ENCODE results near the gene MCM3AP.

MCM3AP gene

DNA sequence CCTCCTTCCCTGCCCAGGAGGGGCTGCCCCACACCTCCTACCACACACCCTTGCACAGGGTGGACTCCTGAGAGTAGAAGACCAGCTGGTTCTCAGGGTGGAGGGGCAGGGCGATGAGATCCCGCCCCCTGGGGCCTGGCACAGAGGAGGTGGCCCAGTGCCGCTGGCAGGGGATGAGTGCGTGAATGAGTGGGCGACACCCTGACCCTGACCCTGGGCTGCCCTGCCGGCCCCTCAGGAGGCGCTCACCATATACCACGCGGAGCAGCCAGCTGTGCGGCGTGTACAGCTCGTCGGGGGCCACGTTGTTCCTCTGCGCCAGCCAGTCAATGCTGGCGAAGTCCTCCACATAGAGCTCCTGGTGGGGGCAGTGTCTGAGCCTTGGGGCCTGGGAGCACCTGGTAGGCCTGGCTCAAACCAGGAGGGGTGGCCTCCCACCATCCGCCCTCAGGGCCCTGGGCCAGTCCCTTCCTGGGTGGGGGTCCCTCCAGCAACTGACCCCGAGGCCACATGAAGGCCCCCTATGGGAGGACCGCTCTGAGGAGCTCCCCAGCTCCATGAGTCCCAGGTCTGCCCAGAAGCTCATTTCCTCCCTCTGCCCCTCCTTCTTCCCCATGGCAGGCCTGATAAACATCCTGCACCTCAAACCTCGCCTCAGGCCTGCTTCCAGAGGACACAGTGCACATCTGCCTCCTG, 69.8 kb downstream of the MCM3AP start:
- no peak for DNase-seq

DNA sequence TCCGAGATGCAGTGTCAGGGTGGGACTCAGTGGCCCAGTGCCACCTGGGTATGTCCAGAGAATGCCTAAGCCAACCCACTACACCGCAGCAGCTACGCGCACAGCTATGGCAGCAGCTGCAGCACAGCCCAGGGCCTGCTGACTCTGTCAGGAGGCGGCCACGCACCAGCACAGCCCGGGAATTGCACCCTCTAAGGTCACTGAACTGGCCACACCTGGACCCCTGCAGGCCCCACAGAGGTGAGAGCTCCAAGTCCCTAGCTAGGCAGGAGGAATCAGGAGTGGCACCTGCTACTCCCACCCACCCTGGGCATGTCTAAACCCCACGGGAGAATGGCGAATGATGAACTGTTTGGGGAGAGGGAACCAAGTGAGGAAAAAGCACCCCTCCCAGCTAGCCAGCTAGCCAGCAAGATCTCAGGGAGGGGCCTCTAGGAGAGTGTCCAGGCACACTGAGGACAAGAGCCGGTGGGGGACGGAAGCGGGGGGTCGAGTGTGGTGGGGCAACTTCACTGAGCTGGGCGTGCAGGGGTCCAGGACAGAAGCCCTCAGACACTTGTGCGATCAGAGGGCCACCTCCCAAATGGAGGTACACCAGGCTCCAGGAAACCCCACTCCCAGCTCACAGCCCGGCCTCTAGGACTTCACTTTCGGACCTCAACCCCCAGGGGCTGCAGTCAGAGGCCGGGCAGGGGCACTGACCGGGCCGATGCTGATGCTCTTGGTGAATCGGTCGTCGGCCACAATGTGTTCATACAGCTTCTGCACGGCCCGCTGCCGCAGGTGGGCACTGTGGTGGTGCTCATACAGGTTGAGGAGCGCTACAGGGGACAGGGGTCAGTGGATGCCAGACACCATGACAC, 70.7 kb downstream of the MCM3AP start:
- no peak for DNase-seq

DNA sequence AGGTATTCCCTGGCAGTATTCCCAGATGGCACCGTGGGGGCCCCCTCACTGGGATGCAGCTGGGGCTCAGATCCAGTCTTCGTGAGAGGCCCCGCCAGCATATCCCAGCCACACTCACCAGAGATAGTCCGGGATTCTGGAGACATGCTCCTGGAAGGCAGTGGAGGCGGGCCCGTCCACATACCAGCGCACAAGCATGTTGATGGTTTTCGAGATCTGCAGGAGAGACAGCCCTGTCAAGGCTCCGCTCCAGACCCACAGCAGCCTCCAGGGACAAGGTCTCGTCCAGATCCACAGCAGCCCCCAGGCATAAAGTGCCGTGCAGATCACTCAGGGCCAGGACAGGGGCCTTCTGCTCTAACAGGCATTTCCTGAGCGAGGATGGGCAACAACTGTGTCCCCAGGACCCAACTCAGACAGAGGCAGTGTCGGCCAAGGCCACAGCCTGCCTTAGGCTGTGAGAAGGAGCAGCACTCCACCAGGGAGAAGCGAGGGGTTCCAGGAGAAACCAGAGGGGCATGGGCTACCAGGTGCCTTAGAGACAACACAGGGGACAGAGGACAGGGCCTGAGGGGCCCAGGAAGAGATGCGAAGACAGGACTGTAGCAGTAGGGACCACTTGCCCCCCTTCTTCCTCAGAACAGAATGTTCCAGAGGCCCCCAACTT, 71.7 kb downstream of the MCM3AP start:
- DNase-seq: no peak

DNA sequence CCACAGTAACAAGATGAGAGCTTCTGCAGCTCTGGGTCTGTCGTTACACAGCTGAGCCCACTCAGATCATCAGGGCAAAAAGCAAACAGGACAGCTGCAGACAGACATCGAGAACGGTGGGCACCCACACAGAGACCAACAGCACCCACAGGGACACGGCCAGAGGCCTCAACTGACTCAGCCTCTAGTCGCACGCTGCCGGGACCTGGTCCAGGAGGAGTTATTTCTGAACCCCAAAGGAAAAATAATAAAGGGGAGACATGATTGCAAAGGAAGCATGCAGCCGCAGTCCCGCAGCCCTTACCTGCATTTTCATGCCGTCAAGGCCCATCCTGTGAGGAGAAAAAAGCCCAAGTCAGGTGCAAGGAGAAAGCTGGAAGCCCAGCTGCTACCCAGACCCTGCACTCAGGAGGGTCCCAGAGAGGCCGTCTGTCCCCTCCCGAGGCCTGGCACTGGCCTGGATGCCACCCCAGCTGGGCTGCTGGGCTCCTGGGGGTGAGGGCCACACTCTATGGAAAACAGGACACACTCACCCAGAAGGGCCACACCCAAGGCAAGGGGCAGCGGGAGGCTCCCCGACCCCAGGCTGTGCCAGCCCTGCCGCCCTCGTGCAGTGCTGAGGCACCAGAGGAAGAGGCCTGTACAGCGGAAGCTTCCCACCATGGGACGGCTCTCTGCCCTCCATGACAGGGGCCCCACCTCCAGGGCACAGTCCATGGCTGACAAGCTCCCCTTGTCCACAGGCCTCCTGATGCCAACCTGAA, 72.5 kb downstream of the MCM3AP start:
- no peak for DNase-seq

DNA sequence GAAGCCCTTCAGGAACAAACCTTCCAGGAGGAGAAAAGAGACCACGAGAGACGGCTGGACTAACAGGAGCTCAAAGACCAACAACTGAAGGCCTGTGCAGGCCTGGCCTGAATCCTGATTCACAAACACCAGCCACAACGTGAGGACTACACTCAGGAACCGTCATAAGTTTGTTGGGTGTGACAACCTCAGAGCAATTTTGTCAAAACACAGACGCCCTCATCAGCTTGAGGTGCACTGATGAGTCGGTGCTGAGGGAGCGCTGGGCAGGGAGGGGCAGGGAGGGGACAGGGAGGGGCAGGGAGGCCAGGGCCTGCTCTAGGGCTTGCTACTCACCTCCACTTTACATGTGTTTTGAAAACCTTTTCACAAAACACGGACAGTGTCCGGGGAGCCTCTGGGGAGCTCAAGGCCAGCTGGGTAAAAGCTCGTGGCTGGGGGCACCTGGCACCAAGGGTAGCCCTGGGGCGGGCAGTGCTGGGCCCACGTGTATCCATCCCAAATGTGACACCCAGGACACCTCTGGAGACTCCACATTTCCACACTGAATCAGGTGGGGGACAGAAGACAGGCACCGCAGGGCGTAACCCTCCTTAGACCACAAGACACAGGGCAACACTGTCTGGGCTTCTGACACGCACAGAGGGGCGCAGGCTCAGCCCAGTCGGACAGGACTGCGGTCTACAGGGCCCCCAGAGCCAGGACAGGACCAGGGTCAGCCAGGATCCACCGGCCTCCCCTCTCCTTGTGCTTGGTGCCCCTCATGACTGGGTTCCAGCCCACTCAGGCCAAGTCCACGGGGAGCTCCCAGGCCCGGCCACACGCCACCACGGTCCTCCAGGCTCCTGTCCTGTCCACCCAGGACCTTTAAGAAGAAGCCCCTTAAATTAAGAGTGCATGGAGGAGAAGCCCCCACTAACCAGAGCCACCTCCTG, 73.4 kb downstream of the MCM3AP start:
- DNase-seq: no peak

DNA sequence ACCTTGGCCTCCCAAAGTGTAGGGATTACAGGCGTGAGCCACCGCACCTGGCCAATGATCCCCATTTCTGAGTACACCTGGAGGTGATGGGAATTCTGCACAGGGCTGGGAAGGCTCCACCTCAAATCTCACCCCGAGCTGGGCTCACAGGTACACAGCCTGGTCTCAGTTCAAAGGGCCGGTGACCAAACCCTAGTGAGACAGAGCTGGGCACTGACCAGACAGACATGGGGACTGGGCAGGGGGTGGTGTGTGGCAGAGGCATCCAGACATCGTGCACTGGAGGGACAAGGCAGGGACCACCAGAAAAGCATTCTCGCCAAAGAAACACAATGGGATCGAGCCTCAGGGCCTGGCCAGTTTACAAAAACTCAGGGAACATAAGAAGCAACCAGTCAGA, 74.0 kb downstream of the MCM3AP start:
- DNase-seq: no peak

DNA sequence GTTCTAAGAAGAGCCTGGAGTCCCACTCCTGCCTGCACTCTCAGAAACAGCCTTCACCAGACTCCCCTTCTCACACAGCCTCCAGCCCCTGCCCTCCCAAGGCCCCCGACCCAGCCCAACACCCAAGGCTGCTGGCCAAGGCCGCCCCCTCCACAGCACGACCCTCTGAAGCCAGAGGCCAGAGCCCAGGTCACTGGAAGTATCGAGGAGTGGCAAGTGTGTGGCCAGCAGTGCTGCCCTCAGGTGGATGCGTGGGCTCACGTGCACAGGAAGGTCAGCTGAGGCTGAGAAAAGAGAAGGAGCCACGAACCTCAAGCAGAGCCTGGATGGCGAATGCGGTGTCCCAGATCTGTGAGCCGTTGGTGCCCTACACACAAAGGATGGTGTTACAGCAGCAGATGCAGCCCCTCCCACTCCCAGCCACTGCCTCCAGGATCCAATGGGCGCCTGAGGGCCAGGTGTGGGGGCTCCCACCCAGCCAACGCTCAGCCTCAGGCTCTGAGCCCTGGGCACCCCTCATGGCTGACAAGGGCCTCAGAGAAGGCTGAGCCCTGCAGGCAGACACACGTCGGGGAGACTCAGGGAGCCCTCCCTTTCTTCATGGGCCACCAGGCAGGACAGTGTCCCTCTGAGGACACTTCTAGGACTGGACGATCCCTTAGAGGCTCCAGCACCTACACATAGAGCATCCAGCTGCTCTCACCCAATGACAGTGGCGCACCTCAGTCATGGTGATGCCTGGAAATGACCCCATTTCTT, 74.9 kb downstream of the MCM3AP start:
- no peak for DNase-seq

DNA sequence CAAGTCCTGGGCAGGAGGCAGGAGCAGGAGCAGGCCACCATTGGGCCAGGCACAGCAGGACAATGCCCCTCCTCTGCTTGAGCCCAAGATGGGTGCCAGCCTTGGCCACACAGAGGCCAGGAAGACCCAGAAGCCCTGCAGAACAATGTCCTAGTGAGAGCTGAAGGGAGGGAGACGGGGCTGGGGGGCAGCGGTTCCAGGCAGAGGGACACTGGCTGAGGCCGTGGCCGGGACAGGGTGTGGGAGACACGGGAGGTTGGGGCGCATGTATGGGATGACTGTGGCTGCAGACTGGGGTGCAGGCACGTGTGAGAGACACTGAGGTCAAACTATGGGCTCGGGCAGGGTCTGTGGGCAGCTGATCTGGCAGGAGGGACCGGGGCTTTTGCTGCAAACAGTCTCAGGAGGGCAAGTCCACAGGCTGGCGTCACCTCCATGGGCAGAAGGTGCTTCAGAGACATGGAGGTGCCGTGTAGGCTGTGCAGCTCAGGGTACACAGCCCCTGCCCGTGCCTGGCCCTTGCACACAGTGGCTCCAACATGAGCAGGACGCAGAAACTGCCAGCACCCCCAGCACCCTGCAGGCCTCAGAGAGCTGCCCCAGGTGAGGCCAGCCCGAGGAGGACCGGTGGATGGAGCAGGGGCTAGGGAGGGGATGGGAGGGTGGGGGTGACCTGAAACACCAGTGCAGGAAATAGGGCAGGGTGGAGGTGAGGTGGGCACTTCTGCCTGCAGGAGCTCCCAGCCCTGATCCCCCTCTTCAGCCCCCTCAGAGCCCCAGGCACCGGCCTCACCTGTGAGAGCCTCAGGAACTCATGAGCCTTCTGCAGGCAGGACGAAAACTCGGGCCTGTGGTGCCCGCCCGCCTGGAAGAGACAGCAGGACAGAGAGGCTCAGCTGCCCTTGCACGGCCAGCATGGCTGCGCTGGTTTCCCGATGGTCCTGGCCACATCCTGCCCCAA, 76.4 kb downstream of the MCM3AP start:
- DNase-seq: no peak

DNA sequence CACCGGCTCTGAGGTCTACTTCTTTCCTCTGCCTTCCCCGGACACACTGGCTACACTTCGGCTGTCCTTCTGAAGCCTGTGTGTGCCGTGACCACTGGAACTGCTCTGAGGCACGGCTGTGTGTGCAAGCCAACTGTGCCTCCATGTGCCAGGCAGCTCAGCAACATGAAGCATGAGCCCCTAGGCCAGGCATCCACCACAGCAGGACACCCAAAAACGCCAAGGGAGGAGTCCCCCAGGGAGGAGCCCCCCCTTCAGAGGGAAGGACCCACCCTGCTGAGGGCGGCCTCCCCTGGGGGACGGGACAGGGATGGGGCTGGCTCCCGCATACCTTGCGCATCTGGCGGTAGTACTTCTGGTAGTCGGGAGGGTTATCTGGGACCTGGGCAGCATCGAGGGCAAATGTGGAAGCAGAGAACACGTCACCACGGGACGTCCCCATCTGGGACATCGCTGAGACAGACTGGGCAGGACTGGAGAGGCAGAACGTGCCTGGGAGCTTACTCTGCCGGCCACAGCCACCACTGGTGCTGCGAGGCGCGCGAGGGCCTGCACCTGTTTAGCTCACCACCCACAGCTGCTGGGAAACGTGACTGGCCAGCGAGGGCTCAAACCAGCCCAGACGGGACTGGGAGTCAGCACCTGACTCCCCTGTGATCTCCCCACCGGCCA, 77.4 kb downstream of the MCM3AP start:
- no peak for DNase-seq

DNA sequence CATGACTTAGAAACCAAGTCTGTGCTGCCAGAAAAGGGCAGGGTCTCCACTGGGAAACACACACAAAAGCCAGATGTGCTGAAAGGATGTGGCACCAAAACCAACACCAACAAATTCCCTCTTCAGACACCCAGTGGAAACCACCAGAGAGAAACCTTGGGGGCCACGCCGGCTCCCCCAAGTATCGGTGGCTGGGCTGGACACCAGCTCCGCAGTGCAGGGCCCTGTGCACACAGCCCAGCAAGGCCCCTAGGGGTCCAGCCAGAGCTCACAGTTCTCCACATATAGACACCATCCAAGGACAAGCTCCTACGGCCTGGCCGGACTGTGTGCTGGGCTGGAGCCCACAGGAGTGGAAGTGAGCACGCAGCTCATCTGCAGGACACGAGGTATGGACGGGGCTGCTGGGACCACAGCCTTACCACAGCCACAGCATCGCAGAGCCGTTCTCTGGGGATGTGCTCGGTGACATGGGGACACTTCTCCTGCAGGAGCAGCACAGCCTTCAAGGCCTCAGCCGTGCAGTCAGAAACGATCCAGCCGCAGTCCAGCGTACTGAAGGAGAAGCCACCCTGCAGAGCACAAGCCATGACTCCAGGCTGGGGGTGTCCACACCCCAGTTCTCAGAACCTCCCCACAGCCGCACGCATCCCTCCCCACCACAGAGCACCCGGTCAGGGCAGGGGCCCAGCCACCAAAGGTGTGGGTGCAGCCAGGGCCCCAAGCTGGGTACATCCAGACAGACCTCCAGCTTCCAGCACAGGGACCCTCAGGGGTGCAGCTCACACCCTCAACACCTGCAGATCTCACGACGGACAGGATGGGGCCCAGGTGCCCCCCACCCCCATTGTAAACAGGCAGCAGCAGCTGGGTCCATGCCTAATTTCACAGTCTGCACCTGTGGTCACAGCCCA, 78.1 kb downstream of the MCM3AP start:
- no peak for DNase-seq

DNA sequence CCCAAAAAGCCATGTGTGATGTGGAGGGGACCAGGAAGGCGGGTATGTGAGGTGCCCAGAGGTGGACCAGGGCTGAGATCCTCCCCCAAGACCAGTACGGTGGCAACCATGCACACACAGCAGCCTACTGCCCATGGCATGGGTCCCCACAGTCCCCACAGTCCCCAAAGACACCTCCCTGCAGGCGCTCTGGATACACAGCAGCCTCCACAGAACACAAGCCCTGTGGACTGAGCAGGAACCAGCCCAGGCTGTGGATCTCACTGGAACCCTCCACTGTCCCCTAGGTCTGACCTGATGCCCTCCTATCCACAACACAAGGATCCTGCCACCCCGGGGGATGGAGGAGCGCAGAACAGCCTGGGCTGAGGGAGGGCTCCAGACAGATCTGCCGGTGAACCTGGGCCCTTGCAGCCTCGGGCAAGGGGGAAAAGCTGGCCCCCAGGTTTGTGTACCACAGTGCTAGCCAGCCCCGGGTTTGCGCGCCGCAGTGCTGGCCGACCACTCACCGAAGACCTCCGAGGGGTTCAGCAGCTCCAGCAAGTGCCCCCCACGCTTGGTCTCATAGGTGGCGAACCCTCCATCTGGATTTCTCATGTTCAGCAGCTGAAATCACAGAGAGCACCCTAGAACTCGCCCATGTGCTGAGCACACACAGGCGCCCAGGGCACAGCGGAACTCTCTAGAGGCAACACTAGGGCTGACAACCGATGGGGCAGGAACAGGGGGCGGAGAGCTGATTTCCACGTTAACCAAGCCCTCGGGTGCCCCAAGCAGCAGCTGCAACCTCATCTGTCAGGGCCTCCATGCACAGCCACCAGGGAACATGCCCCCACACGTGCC, 79.0 kb downstream of the MCM3AP start:
- no peak for DNase-seq

DNA sequence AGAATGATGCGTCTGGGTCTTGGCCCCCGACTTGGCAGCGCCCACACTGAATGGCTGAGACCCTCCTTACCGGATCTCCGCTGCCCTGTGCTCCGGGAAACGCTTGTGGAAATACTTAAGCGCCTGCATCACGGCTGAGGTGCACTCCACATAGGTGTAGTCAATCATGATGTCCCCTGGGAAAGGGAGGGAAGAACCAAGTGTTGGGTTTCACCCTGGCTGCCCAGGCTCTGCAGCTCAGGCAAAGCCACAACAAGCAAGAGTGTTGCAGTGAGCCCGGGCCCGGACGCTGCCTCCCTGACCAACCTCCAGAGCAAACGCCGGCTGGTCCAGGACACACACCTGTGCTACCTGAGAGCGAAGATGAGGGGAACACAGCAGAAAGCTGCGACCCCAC, 79.6 kb downstream of the MCM3AP start:
- no peak for DNase-seq

DNA sequence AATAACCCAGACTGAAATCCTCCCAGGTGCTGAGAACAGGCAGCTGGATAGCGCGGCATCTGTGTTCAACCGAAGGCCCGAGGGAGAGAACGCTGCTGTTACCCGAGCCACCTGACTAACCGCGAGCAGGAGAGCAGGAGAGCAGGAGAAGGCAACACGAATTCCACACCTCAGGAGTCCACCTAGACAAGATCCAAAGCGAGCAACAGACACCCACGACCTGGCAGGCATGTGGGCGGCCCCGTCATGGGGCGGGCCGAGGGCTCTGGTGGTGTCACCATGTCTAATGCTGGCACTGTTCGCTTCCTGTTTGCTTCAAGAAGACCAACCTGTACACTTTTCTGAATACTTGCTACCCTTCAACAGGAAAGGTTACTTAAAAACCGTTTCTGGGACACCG, 80.2 kb downstream of the MCM3AP start:
- no peak for DNase-seq

DNA sequence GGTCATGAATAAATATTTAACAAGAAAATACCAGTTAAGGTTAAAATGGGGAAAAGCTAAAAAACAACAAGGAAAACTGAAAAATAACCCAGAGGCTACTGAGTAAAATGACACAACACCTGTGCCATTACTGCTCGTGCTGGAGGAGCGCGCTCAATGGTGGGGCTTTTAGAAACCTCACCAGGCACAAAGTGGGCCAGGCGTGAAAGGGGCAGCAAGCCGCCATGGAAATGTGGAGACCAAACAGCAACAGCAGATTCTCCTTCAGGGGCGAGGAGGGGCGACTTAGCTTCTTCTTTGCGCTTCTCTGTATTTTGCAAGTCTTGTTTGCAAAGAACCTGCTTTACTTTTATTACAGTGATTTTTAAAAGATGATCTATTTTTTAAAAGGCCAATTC, 82.2 kb downstream of the MCM3AP start:
- no peak for DNase-seq

DNA sequence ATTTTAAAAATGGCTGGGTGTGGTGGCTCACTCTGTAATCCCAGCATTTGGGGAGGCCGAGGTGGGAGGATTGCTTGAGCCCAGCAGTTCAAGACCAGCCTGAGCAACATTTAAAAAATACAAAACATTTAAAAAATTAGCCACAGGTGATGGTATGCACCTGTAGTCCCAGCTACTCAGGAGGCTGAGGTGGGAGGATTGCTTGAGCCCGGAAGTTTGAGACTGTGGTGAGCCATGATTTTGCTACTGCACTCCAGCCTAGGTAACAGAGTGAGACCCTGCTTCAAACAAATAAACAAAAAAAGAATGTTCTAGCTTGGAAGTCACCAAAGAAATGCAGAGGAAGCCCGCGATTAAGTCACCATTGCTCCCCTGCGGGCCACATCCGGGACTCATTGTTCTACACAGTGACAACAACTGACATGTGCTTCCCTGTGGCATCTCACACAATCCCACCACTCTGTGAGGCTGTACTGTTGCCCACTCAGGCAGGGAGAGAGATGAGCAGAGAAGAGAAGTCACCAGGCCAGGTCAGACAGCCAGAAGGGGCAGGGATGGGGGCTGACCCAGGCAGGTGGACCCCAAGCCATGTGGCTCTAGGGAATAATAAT, 82.7 kb downstream of the MCM3AP start:
- DNase-seq: no peak
